NOMO-1 treated with DMSO at 0.1 percent for 48 hours (cell line): ENCODE results near the gene SPATS1.
A peak's percentile ranks its signal among the peaks of the same experiment; 100 is the strongest.
"Not testable (repeated sequence)": the region's sequence is repeated elsewhere in the genome, so short reads cannot be mapped to it uniquely, and the experiment has no call there.

Experiments
- DNase-seq: peaks from one replicate; lab custom pipeline; 2025; ENCODE audit not compliant: unreplicated experiment; lab: John Stamatoyannopoulos, UW

SPATS1 gene

GRCh38 chr6:44339763-44340625 lies 2.5 kb upstream of the SPATS1 start:
- DNase-seq: no peak

- DNase-seq: no peak
Observed at GRCh38 chr6:44341095-44341890, 1.2 kb upstream of the SPATS1 start.

- peak; percentile 72 for DNase-seq
Observed at GRCh38 chr6:44342052-44342451, 398 bp upstream of the SPATS1 start.

DNA sequence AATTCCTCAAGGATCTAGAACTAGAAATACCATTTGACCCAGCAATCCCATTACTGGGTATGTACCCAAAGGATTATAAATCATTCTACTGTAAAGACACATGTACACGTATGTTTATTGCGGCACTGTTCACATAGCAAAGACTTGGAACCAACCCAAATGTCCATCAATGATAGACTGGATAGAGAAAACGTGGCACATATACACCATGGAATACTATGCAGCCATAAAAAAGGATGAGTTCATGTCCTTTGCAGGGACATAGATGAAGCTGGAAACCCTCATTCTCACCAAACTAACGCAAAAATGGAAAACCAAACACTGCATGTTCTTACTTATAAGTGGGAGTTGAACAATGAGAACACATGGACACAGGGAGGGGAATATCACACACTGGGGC lies 4.4 kb downstream of the SPATS1 start:
- not testable (repeated sequence) for DNase-seq

GRCh38 chr6:44349904-44350649 lies 7.6 kb downstream of the SPATS1 start:
- DNase-seq: no peak

DNA sequence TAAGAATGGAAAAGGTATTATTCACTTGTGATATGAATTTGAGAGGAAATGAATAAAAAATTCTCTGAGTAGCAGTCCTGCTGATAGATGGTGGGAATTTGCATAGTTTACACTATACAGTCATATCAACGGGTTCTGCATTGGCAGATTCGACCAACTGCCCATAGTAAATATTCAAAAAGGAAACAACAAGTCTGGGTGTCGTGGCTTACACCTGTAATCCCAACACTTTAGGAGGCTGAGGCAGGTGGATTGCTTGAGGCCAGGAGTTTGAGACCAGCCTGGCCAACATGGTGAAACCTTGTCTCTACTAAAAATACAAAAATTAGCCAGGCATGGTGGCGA lies 8.2 kb downstream of the SPATS1 start:
- DNase-seq: not testable (repeated sequence)

DNA sequence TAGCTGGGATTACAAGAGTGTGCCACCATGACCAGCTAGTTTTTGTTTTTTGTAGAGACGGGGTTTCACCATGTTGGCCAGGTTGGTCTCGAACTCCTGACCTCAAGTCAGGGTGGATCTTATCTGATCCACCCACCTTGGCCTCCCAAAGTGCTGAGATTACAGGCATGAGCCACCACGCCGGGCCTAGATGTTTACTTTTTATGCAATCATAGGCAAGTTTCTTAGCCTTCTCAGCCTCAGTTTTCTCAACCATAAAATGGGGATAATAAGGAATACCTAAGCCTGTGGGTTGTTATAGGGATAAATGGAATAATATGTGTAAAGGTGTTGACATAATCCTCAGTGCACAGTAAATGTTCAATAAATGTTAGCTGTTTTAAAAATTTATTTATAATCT lies 9.8 kb downstream of the SPATS1 start:
- no peak for DNase-seq

GRCh38 chr6:44353336-44353735 lies 10.9 kb downstream of the SPATS1 start:
- DNase-seq: no peak

GRCh38 chr6:44355640-44356039 lies 13.2 kb downstream of the SPATS1 start:
- DNase-seq: no peak

- DNase-seq: no peak
Observed at GRCh38 chr6:44356487-44356886, 14.0 kb downstream of the SPATS1 start.

- DNase-seq: no peak
Observed at GRCh38 chr6:44359973-44360372, 17.5 kb downstream of the SPATS1 start.

- no peak for DNase-seq
Observed at GRCh38 chr6:44361947-44362346, 19.5 kb downstream of the SPATS1 start.

GRCh38 chr6:44363377-44363926 lies 21.0 kb downstream of the SPATS1 start:
- DNase-seq: no peak

GRCh38 chr6:44366781-44367180 lies 24.3 kb downstream of the SPATS1 start:
- no peak for DNase-seq

- DNase-seq: no peak
Observed at GRCh38 chr6:44367681-44368080, 25.2 kb downstream of the SPATS1 start.

GRCh38 chr6:44373051-44373450 lies 30.6 kb downstream of the SPATS1 start:
- no peak for DNase-seq

DNA sequence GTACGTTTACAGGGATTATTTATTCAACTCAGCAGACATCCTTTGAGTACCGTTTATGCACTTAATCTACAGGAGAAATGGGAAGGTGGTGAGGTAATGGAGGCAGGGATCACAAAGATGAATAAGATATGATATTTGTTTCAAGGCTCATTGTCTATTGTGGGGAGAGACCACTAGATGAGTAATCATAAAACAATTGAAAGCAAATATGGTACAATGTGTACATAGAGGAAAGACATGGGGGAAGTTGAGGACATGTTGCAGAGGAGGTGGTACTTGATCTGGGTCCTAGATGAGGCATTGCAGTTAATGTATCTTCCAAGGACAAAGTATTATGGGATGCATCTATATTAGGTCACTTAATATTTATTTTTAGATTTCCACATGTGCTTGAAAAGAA lies 31.3 kb downstream of the SPATS1 start:
- no peak for DNase-seq

GRCh38 chr6:44375071-44375470 lies 32.6 kb downstream of the SPATS1 start:
- DNase-seq: no peak

- DNase-seq: no peak
Observed at GRCh38 chr6:44377484-44377883, 35.0 kb downstream of the SPATS1 start.

DNA sequence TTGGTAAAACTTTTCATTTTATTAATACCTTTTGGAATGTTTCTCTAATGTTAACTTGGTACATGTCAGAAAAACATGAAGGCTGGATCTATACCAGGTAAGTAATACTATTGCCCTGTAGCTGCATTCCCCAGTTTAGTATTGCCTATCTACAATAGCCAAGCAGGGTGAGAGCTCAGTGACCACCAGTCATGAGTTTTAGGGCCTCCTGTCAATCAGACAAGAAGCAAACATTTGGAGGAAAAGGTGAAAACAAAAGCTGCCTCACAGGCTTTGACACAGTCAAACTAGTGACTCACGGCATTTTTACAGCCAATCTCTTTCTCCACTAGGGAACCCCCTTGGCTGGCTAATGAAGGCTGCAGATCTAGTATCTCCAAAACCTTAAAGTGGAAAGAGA lies 35.5 kb downstream of the SPATS1 start:
- no peak for DNase-seq

DNA sequence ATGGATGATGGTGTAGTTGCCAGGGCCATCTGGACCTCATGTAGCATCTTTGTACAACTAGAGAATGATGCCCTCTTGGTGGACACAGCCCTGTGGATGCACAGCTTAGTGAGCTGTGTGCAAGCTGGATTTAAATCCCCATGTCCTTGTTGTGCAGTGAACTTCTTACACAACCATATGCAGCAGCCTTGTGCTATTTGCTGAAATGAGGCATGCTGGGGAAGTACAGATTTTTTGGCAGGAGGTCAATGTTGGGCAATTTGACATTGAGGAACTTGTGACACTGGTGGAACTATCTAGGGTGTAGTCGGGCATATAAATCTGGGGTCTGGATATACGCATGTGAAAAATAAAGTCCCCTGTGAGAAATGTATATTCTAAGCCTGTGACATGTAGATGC lies 39.3 kb downstream of the SPATS1 start:
- DNase-seq: peak; percentile 95
